Adipose tissue (tissue), 3 donors: ENCODE measurements around the gene INPP5D. TPM values are rescaled to one million over a fixed set of nuclear protein-coding genes. Genes with fewer than 3 reads are reported as not detected.
"Not testable (repeated sequence)": the region's sequence is repeated elsewhere in the genome, so short reads cannot be mapped to it uniquely, and the experiment has no call there.

Experiments used
- H3K27ac ChIP-seq: one replicate; pipeline ENCODE4 v1.5.1; 2013; ENCODE audit warnings: low read depth, low read length
- WGBS, 3 donors: extraction: QIAGEN DNeasy Blood & Tissue Kit; methylation state at CpG; one replicate each; pipeline ENCODE4 v1.1.7; 2013; 5-methylcytosine and 5-hydroxymethylcytosine counted together
- polyA plus RNA-seq, 3 donors: library from polyadenylated mRNA; stranded (reverse); fragments of 200-250 nt; gene quantifications; one replicate each; pipeline ENCODE4 v1.2.3, GENCODE V29; 2013
- donor health status: healthy with polysubstance abuse.
- donor health status: Bipolar disorder and iron deficiency.
- donor health status: healthy.

INPP5D gene
- 10 to 100 TPM in 1 of 3 donors, 1 to 10 TPM in 2; 2.8 to 15.2 (median 8.1) TPM for polyA plus RNA-seq

DNA sequence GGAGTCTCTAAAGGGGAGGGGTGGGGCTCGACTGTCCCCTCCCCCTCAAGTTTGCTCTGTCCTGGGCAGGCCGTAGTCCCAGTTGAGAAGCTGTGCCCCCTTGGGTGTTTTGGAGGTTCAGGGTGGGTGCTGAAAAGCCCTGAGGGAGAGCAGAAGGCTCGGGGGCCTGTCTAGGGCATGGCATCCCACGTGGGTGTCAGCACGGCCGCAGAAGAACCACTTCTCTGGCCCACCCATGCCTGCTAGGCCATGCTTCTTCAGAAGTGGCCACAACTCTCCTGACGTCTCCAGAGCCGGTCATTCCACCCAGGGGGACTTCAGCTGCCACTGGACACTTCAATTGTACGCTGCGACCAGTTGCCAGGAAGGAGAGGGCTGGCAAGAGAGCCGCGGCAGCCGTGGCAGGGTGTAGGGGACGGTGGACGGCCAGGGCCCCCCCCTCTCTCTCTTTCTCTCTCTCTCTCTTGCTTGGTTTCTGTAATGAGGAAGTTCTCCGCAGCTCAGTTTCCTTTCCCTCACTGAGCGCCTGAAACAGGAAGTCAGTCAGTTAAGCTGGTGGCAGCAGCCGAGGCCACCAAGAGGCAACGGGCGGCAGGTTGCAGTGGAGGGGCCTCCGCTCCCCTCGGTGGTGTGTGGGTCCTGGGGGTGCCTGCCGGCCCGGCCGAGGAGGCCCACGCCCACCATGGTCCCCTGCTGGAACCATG lies at the start of gene INPP5D:
Gene INPP5D, plus strand, starts transcription at position 546 of the 704 bp plus-strand sequence. Its CDS starts 137 bp downstream, at position 683.
- H3K27ac ChIP-seq = no peak within 1 kb of the TSS
- 30 to 58% (median 36%) methylated on average over 24 to 26 of the region's 26 CpGs for WGBS, 3 donors

DNA sequence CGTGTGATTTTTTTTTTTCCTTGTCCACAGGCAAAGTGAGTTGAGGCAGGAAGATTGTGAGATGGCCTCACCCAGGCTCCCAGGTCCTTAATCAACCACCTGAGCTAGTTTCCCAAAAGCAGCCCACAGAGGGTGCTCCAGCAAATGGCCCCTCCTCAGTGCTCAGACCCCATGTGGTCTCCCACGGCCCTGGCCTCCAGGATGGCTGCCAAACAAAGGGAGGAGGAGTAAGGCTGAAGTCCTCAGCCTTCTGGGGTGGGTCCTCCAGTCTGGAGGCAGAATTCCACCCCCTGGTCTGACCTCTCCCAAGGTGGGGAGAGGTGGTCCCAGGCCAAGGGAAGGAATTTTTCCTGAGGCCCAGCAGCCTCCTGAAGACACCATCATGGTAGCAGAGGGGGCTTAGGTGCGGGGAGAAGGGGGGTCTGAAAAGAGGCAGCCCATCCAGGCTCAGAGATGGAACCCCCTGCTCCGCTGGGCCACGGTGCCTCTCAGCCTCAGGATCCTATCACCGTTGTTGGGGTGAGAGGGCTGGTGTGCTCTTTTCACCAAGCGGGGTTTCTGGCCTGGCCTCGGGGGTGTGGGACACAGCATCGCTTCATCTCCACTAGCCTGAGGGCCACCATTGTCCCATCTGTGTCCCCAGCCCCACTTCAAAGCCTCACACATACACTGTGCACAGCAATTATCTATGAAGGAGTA lies 49.4 kb upstream of the INPP5D start:
- WGBS, 3 donors = 89 to 94% (median 89%) methylated on average over 9 of the region's 9 CpGs

DNA sequence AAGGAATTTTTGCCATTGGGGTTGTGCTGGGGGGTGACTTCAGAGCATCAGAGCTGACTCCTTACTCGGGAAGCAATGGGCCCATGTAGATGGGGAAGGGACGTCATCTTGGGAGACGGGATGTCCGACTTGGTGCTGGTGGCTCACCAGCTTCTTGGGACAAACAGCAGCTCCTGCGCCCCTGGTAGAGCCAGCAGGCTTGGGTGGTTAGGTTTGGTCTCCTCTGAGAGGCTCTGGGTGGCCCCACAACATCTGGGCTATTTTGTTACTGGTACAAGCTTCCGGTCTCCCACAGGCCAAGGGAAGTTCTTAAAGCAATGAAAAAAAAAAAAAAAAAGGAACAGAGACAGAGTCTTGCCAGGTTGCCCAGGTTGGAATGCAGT lies 48.9 kb upstream of the INPP5D start:
- WGBS, 3 donors = 89 to 96% (median 89%) methylated on average over 6 of the region's 6 CpGs
- H3K27ac ChIP-seq = no peak overlapping the region

More for the DNA sequence above, 49.4 kb upstream of the INPP5D start:
- H3K27ac ChIP-seq = no peak overlapping the region

DNA sequence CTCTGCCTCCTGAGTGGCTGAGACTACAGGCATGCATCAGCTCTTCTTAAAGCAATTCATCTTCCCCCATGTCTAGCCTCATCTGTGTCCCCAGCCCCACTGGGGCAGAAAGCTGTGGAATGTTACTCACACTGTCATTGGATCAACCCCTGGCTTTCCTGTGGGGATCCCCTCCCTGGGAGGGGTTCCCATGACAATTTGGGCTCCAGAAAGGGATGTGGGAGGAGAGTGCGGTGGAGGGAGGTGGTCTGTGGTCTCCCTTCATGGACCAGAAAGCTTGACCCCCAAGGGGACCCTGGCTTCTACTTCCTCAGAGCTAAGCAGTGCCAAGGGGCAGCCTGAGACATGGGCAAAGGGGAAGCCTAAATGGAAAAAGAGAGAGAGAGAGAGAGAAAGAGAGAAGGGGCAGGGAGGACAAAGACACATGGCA lies 48.4 kb upstream of the INPP5D start:
- 64 to 87% (median 76%) methylated on average over 1 of the region's 1 CpG for WGBS, 3 donors
- H3K27ac ChIP-seq = no peak overlapping the region

DNA sequence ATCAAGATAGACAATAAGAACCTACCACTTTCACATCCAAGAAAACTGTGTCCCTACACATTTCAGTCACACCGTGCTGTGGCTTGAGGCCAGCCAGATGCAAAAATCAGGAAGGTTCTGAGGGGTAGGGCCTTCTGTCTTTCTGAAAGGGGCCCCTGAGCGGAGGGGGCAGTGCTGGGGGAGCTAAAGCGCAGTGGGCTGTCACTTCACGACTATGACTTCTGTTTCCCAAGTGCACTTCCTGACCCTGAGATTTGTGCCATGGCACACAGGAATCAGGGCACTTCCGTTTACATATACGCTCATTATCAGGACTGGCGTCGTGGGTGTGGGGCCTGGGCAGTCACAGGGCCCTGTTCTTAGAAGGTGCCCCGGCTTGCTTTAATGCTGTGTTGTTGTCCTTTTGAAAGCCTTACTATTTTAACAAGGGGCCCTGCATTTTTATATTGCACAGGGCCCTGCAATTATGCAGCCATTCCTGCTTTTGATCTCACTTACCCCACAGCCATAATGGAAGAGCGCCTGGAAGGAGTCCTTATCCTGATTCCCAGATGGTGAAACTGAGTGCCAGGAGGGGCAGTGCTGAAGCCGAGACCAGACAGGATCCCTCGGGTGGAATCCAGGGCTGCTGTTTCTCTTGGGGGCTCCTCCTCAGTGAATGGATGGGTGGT lies 47.7 kb upstream of the INPP5D start:
- no peak overlapping the region for H3K27ac ChIP-seq
- WGBS, 3 donors = 28 to 47% (median 44%) methylated on average over 12 of the region's 12 CpGs

DNA sequence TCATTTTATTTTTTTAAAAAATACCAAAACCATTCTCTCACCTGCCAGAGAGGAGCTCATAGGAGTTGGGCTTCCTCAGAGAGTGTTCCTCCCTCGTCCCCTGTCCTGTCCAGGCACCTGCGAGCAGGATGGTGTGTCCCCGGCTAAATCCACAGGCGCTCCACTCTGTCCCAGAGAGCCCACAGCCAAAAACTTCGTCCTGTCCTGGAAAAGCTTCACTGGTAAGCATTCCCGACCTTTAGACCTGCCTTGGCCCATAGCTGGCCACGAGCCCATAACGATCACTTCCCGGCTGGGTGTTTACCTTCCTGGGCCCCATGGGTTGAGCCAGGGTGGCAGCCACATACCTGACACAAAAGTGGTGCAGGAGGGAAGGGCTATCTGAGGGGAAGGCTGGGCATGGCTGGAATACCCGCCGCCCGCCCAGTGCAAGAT lies 47.1 kb upstream of the INPP5D start, which contains the start of gene NGEF:
Gene NGEF, minus strand, starts transcription at position 230 of the 435 bp plus-strand sequence. CDS start 38,366 bp downstream, outside the sequence.
- H3K27ac ChIP-seq = no peak within 1 kb of the TSS
- 24 to 94% (median 87%) methylated on average over 12 of the region's 12 CpGs for WGBS, 3 donors

DNA sequence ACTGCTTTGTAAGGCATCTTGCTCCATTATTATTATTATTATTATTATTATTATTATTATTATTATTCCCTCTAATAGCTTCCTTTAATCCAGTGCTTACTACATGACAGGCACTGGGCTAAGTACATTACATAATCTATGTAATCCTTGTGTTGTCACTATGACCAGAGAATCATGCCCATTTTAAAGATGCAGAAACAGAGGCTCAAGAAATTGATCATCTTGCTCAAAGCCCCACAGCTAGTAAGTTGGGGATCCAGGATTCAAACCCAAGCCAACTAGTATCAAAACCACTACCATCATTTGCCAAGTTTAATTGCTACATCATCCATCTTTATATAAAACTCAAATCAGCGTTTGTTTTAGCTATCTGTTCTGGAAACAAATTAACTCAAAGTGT lies 46.5 kb upstream of the INPP5D start:
- no peak overlapping the region for H3K27ac ChIP-seq
- WGBS, 3 donors = 49 to 89% (median 81%) methylated on average over 1 of the region's 1 CpG

DNA sequence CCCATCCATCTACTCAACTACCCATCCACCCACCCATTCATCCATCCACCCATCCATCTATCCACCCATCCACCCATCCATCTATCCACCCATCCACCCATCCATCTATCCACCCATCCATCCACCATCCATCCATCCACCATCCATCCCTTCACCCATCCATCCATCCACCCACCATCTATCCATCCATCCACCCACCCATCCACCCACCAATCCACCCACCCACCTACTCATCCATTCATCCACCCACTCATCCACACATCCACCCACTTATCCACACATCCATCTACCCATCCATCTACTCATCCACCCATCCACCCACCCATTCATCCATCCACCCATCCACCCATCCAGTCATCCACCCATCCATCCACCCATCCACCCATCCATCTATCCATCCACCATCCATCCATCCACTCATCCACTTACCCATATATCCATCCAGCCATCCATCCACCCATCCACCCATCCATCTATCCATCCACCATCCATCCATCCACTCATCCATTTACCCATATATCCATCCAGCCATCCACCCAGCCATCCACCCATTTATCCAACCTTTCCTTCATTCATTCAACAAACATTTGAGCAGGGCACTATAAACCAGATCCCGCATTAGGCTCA lies 45.0 kb upstream of the INPP5D start:
- H3K27ac ChIP-seq = no peak overlapping the region
- WGBS, 3 donors = 93 to 97% (median 96%) methylated on average over 1 of the region's 1 CpG

DNA sequence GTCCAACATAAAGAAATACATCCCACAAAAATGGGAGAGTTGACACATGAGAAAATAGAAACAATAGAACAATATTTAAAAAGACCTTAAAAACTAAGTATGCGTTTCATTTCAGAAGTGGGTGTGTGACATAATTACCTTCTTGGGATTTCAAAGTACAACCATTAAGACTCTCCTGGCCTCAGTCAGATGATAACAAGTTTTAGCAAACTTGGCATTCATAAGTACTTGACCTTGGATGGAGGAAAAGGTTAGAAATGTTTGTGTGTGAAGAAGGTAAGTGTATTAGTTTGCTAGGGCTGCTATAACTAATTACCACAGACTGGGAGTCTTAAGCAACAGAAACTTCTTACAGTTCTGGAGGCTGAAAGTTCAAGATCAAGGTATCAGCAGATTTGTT lies 42.2 kb upstream of the INPP5D start:
- WGBS, 3 donors = 93 to 97% (median 96%) methylated on average over 1 of the region's 1 CpG
- H3K27ac ChIP-seq = no peak overlapping the region

DNA sequence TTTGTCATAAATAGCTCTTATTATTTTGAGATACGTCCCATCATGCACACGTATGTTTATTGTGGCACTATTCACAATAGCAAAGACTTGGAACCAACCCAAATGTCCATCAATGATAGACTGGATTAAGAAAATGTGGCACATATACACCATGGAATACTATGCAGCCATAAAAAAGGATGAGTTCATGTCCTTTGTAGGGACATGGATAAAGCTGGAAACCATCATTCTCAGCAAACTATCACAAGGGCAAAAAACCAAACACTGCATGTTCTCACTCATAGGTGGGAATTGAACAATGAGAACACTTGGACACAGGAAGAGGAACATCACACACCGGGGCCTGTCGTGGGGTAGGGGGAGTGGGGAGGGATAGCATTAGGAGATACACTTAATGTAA lies 40.5 kb upstream of the INPP5D start:
- not testable (repeated sequence) for H3K27ac ChIP-seq
- 89 to 94% (median 93%) methylated on average over 4 of the region's 4 CpGs for WGBS, 3 donors

DNA sequence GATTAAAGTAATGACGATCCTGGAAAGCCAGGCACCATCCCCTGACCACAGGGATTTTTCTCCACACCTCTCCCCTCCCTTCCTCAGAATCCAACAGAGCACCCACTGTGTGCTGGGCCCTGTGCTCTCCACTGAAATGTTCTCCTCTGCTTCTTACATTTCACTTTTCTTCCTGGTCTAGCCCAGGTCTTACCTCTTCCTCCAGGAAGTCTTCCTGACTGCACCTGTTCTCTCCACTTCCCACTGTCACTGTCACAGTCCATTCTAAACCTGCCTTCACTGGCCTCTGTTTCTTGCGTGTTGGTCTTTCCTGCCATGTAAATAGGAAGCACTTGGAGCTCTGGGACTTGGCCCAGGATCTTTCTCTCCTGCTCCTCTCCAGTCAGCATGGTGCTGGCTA lies 39.7 kb upstream of the INPP5D start:
- H3K27ac ChIP-seq = no peak overlapping the region
- 75 to 94% (median 91%) methylated on average over 2 of the region's 2 CpGs for WGBS, 3 donors

DNA sequence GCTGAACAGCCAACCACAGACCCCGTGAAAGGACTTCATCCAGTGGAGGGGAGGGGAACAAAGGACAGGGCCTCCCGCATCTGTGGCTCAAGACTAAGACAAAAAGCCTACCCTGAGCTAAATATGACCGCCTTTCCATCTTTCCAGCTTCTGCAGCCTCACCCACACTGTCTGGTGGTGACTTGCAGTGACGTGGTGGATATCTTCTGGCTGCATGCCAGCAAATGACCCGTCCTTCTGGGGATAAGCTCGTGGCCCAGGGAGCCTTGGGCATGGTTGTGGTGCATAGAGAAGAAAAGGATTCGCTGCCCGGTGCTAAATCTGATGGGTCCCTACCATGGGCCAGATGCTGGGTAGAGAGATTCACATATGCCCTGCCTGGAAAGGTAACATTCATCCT lies 38.4 kb upstream of the INPP5D start:
- 70 to 78% (median 77%) methylated on average over 8 of the region's 8 CpGs for WGBS, 3 donors
- H3K27ac ChIP-seq = no peak overlapping the region

DNA sequence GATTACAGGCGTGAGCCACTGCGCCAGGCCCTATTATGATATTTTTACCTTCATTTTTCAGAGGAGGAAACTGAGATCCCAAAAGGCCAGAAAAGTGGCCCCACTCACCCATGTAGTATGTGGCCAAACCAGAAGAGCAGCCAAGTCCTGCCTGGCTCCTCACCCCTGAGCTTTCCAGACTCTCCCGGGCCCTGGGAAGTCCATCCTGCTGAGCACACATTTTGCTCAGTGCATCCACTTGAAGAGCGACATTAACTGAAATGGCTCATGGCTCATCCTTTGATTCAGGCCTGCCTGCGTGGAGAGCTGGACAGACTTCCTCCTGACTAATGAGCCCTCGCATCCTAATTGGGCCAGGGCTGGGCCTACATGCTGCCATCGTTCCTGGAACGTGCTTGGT lies 37.6 kb upstream of the INPP5D start:
- WGBS, 3 donors = 83 to 88% (median 87%) methylated on average over 8 of the region's 8 CpGs
- H3K27ac ChIP-seq = no peak overlapping the region

DNA sequence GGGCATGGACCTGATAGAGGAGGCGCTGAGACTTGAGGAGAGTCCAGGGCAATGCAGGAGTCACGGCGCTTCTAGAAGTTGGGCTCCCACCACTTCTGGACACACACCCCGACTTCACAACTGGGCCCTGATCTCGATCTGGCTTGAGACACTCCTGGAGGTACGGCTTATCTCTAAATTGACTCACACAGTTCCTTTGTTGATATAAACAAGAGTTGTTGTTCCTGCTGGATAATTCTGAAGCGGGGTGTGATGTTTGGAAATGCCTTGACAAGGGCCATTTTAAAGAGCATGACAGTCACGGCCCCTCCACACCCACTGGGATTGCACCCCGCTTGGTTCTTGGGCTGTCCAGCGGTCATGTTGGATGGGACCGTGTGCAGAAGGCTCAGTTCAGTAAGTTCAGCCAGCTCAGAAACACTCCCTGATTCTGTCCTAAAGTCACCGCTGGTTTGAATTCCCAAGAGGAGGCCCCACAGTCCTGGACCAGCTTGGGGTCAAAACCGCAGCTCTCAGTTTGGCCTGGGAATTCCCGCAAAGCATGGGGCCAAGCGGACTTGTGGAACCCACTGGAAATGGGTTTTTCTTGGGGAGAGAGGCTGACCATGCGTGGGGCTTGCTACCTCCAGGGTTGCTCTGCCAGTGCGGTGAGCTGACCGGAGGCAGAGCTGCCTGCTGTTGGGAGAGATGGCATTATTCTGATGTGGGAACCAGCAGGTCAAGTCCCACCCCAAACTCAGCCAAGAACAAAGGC lies 37.0 kb upstream of the INPP5D start:
- H3K27ac ChIP-seq = no peak overlapping the region
- WGBS, 3 donors = 88 to 90% (median 89%) methylated on average over 18 of the region's 18 CpGs

DNA sequence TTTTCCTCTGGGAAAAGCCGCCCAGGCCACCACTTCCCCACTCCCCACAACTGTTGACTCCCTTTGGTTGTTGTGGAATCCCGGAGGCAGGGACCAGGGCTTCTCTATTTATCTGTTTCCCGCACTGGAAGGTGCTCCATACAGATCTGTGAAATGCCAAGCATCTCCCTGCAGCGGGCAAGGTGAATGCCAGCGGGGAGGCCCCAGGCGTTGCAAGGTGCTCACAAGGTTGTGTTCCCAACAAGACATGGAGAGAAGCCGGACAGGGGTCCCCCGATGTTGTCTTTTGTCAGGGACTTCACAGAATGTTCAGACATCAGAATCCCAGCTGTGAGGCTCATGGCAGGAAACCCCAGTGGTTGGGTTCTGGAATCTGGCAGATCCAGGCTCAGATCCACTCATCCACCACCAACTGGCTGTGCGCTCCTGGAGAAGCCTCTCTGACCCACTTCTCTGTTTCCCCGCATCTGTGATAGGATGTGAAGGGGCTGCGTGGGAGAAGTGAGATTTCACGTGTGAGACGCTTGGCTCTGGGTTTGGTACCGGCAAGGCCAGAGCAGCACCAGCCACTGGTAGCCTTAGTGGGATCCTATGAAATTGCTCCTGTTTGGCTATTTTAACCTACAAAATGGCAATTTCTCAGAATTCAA lies 36.3 kb upstream of the INPP5D start:
- WGBS, 3 donors = 91 to 95% (median 93%) methylated on average over 14 of the region's 14 CpGs
- H3K27ac ChIP-seq = no peak overlapping the region

DNA sequence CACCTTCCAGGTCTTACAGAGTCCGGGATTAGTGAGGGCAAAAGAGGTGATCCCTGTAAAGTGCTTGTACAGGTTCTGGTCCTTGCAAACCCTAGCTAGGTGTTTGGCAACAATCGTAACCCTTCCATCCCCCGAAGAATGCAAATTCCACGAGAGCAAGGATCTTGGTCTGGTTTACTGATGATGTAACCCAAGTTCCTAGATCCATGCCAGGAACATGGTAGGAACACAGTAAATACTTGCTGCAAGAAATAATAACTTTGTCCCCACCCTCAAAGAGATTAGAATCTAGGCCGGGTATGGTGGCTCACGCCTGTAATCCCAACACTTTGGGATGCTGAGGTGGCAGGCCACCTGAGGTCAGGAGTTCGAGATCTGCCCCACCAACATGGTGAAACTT lies 34.4 kb upstream of the INPP5D start:
- WGBS, 3 donors = 83 to 87% (median 84%) methylated on average over 7 of the region's 7 CpGs
- no peak overlapping the region for H3K27ac ChIP-seq

DNA sequence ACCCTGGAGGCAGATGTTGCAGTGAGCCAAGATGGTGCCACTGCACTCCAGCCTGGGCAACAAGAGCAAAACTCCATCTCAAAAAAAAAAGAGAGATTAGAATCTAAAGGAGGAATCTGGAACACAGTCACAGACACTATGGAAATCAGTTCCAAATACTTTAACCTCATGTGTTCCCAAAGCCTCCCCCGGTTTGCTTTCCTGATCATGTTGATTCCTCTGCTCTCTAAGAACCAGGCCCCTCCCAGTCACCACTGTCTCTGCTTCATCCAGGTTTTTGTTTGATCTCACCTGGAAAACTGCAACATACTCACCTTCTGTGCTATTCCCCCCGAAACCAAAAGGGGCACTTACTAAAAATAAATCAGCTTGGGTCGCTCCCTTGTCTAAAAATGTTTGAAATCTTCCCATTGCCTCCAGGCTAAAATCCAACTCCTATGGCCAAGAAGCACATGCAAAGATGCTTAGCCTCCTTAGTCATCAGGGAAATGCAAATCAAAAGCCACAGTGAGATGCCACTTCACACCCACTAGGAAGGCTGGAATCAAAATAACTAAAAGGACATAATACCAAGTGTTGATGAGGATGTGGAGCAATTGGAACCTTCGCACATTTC lies 33.8 kb upstream of the INPP5D start:
- WGBS, 3 donors = 84 to 86% (median 84%) methylated on average over 4 of the region's 4 CpGs
- no peak overlapping the region for H3K27ac ChIP-seq
